Measurements from ENCODE around the gene PYHIN1. TPM values are rescaled to one million over a fixed set of nuclear protein-coding genes. Genes with fewer than 3 reads are reported as not detected.

The PYHIN1 gene
- not detected in 2 replicates for total RNA-seq
- long read RNA-seq: 0 reads

GRCh38 chr1:158931055-158931737 is at the start of gene PYHIN1:
Gene PYHIN1 (plus strand): TSS chr1:158931552. CDS start chr1:158936911, 5,359 bp downstream.
- no peaks in the 10 kb centered on the region for H3K4me1 Mint-ChIP-seq (ENCODE audit: low read depth)
- DNase-seq (ENCODE audit: low spot score, unreplicated experiment): no peak
- H3K27ac Mint-ChIP-seq: no peak within 1 kb of the TSS
- H3K36me3 Mint-ChIP-seq (ENCODE audit: insufficient read depth): no peaks in the 10 kb centered on the region
- peaks cover 7% of the 10 kb centered on the region for H3K9me3 Mint-ChIP-seq (ENCODE audit: low read depth)
- no peaks in the 10 kb centered on the region for H3K27me3 Mint-ChIP-seq
- TF ChIP-seq CTCF (IDR thresholded peaks at IDR 0.05; ENCODE audit: unreplicated experiment): no peak
- H3K4me3 Mint-ChIP-seq (ENCODE audit: low read depth): no peak within 1 kb of the TSS

- Mint-ChIP-seq H3K27ac (no peak overlapping the region), H3K4me3 (ENCODE audit: low read depth) (no peak overlapping the region), H3K36me3 (ENCODE audit: insufficient read depth) (no peaks in the 10 kb centered on the region), H3K9me3 (ENCODE audit: low read depth) (no peaks in the 10 kb centered on the region), H3K27me3 (no peaks in the 10 kb centered on the region), H3K4me1 (ENCODE audit: low read depth) (peaks cover under 1% of the 10 kb centered on the region)
- no peak for TF ChIP-seq CTCF (IDR thresholded peaks at IDR 0.05; ENCODE audit: unreplicated experiment)
- no peak for DNase-seq (ENCODE audit: low spot score, unreplicated experiment)
Measured at GRCh38 chr1:158893654-158894053, 37.7 kb upstream of the PYHIN1 start.

- no peak overlapping the region for H3K27ac Mint-ChIP-seq
Measured at GRCh38 chr1:158898722-158899121, 32.6 kb upstream of the PYHIN1 start.

GRCh38 chr1:158901623-158902022 is 29.7 kb upstream of the PYHIN1 start:
- H3K27ac Mint-ChIP-seq: no peak overlapping the region
- H3K4me3 Mint-ChIP-seq (ENCODE audit: low read depth): no peak overlapping the region
- H3K9me3 Mint-ChIP-seq (ENCODE audit: low read depth): no peaks in the 10 kb centered on the region
- no peak for TF ChIP-seq CTCF (IDR thresholded peaks at IDR 0.05; ENCODE audit: unreplicated experiment)
- DNase-seq (ENCODE audit: low spot score, unreplicated experiment): no peak
- no peaks in the 10 kb centered on the region for H3K36me3 Mint-ChIP-seq (ENCODE audit: insufficient read depth)
- H3K27me3 Mint-ChIP-seq: no peaks in the 10 kb centered on the region
- peaks cover 4% of the 10 kb centered on the region for H3K4me1 Mint-ChIP-seq (ENCODE audit: low read depth)

More at GRCh38 chr1:158898722-158899121, 32.6 kb upstream of the PYHIN1 start:
- H3K36me3 Mint-ChIP-seq (ENCODE audit: insufficient read depth): no peaks in the 10 kb centered on the region
- no peak for TF ChIP-seq CTCF (IDR thresholded peaks at IDR 0.05; ENCODE audit: unreplicated experiment)
- no peak for DNase-seq (ENCODE audit: low spot score, unreplicated experiment)
- H3K4me3 Mint-ChIP-seq (ENCODE audit: low read depth): no peak overlapping the region
- no peaks in the 10 kb centered on the region for H3K27me3 Mint-ChIP-seq
- H3K9me3 Mint-ChIP-seq (ENCODE audit: low read depth): no peaks in the 10 kb centered on the region
- peaks cover 4% of the 10 kb centered on the region for H3K4me1 Mint-ChIP-seq (ENCODE audit: low read depth)

- H3K4me1 Mint-ChIP-seq (ENCODE audit: low read depth): peaks cover 1% of the 10 kb centered on the region
- peaks cover 24% of the 10 kb centered on the region for H3K9me3 Mint-ChIP-seq (ENCODE audit: low read depth)
- H3K27ac Mint-ChIP-seq: no peak overlapping the region
- no peak for DNase-seq (ENCODE audit: low spot score, unreplicated experiment)
- no peaks in the 10 kb centered on the region for H3K27me3 Mint-ChIP-seq
- H3K36me3 Mint-ChIP-seq (ENCODE audit: insufficient read depth): no peaks in the 10 kb centered on the region
- no peak overlapping the region for H3K4me3 Mint-ChIP-seq (ENCODE audit: low read depth)
- no peak for TF ChIP-seq CTCF (IDR thresholded peaks at IDR 0.05; ENCODE audit: unreplicated experiment)
Measured at GRCh38 chr1:158916085-158916484, 15.3 kb upstream of the PYHIN1 start.

Data from progenitor cell of endocrine pancreas (in vitro differentiated cells).